Measurements from ENCODE around the gene PLG.

GRCh38 chr6:160767647-160768019, 65.6 kb downstream of the PLG start:
- TF ChIP-seq CTCF (IDR thresholded peaks at IDR 0.05) (no peak), POLR2A (IDR thresholded peaks at IDR 0.05) (no peak)
